ENCODE data around the gene TMEM168.
"Not testable (repeated sequence)": the region's sequence is repeated elsewhere in the genome, so short reads cannot be mapped to it uniquely, and the experiment has no call there.

TMEM168 gene

DNA sequence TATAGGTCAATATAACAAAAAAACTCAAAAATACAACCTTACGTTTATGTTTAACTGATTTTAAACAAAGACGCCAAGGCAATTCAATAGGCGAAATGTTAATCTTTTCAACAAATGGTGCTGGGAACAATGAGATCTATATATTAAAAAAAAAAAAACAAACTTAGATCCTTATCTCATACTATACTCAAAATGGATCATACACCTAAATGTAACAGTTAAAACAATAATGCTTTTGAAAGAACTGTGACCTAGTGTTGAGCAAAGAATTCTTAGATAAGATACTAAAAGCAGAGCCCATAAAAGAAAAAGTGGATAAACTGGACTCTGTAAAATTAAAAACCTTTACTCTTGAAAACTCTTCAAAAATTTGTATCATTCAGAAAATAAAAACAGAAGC, 8.6 kb downstream of the TMEM168 start:
- DNase-seq (ENCODE audit: low read depth): no peak

DNA sequence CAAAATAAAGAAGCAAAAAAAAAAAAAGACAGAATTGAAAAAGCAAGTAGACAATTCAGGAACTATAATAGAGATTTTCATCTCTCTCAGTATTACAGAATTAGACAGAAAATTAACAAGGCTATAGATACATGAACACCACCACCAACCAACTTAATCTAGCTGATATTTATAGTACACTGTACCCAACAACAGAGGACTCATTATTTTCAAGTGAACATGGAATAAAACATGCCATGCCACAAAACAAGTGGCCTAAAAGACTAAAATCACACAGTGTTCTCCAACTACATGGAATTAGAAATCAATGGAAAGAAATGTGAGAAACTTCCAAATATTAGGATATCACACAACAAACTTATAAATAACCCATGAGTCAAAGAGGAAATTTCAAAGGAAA, 9.1 kb downstream of the TMEM168 start:
- no peak for DNase-seq (ENCODE audit: low read depth)

DNA sequence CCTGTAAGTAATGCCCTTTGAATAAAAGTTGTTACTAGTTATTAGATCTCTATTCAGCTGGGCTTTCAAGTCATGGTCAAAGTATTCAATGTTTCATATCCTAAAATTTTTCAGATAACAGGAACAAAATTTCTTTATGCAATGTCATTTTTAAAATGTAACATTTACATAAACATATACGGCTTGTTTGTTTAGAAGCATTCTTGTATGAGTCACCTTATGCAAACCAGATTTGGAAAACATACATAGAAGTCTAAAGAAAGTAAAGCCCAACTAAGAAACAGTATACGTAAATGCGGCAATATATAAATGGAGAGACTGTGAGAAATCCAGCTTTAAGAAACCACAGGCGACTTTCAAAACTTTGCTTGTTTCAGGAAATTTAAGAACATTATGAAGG, 10.5 kb downstream of the TMEM168 start:
- DNase-seq (ENCODE audit: low read depth): no peak

DNA sequence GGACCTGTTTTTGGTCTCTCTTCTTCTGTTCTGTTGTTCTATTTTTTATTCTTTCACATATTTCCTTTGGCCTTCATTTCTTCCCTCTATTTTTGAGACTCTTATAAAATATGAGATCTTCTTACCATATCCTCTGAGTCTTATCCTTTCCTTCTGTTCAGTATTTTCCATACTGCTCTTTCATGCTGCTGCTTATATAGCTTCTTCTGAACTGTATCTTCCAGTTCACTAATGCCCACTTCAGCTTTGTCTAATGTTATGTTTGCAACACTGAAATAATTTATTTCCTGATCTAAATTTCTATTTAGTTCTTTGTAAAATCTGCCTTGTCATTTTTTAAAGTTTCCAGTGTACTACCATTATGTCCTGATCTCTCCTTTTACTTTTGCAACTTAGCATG, 12.8 kb downstream of the TMEM168 start:
- no peak for DNase-seq (ENCODE audit: low read depth)

DNA sequence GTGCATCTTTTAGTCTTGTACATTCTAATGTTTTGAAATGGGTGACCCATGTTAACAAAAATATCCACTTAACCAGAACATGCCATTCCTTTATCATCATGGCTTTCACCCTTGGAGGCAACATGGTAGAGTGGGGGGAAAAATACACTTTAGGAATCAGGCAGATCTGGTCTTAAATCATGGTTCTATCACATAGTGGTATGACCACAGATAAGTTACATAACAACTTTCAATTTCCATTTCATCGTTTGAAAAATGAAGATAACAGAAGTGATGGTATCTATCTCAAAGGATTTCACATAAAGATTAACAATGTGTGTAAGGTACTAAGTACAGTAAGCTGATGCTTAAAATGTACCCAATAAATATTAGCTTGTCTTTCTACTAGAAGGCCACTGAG, 19.0 kb downstream of the TMEM168 start:
- no peak for DNase-seq (ENCODE audit: low read depth)

DNA sequence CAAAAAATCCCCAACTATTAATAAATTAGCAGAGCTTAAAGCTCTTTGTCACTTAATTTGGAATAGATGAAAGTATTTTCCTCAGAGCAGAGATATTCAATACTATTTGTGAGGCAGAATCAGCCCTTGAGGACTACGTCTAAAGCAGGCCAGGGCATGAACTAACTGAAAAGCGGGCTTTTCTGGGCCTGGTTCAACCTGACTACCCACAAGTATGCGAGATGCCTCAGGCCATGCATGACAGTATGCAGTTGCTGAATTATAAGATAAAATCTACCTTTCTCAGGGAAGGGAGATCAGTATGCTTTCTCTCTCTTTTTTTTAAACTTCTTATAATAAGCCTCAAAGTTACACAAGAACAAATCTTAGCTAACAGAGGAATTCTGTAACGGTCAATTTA, 20.1 kb downstream of the TMEM168 start:
- no peak for DNase-seq (ENCODE audit: low read depth)

DNA sequence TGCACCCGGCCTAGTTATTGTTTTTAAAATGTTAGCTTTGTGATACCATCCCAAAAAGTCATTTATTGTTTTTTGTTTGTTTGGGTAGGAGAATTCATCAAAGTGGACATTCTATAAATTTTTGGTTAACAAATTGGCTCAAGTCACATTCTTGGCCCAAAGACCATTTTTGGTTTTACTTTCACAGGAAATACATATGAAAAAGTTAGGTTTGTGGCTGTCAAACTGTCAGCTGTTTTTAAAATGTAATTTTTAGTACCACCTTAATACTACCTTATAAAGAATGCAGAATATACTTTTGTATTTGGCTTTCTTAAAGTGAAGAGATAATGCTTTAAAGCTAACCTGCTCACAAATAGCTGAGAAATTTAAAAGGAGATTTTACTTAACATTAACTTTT, 25.1 kb downstream of the TMEM168 start:
- no peak for DNase-seq (ENCODE audit: low read depth)

DNA sequence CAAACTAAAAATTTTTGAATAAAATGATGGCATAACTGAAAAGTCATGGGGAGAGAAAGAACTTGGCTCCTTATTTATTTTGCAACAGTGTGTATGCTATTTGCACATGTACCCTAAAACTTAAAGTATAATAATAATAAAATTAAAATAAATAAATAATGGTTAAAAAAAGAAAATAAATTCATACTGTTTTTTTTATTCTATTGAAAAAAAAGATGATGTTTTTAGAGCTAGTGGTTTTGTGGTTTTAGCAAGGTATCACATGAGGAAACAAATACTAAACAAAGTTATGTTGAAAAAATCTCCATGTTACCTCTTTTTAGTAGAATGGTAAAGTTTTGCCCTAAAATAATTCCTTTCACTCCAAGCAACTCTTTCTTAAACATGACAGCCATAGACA, 26.2 kb downstream of the TMEM168 start:
- DNase-seq (ENCODE audit: low read depth): no peak

DNA sequence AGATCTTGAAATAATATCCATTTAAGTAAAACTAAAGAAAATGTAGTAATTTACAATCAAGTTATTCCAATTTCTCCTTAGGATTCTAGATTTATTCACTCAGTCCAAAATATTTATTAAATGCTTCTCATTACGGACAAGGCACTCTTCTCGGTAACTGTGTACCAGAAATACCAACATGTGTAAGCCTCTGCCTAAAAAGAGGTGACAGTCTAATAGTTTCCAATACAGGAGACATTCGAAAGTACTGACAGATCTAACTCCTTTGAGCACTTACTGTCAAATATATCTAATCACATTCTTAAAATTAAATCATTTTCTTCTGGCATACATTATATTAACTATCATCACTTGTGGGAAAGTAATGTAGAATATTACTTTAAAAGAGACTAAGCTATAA, 26.9 kb downstream of the TMEM168 start:
- DNase-seq (ENCODE audit: low read depth): no peak

DNA sequence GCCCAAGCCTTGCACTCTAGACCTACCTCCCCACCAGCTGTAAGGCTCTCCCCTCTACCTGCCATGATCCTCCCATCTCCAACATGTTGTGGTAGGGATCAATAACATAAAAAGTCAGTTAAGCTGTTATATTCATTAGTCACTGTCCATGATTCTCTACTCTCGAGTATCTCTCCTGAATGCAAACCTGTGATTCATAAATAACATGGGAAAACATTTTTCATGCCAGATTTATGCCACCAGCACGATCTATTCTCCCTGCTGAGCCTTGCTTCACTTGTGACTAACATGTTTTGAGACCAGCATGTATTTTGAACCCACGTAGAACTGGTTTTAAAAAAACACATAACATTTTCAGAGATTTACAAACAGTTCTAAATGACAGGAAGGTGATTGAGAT, 30.3 kb downstream of the TMEM168 start:
- DNase-seq (ENCODE audit: low read depth): no peak

DNA sequence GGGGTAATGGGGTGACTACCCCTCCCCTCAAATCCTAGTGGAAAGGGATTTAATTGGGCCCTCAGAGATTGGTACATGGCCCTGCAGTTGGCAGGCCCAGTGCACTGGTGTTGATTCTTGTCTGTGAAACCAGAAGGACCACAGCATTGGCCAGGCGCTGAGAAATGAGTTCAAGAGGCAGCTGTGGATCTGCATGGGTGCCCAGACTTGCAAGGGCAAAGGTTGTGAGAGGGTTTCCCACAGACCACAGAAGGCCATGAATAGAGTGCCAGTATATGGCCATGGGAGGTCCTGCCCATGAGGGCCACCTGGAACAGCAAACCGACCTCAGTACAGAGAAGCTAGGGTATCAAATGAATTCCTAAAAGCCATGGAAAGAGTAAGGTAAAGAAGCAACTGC, 32.9 kb downstream of the TMEM168 start:
- no peak for DNase-seq (ENCODE audit: low read depth)

DNA sequence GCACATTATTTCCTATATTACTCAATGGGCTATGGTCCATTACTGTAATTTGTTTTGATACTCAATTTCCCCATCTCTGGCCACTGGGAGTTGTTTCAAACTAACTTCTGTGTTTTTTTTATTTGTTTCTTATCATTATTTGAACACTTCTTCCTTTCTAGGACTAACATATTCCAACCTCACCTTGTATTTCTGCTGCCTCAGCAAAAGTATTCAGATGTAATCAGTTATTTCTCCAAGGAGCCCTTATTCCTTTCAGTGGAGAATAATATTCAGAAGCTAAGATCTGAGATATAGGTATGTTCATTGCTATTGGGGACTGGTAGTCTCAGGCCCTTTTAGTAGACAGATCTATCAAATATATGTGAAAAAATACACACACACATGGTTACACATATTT, 36.9 kb downstream of the TMEM168 start:
- DNase-seq (ENCODE audit: low read depth): no peak

DNA sequence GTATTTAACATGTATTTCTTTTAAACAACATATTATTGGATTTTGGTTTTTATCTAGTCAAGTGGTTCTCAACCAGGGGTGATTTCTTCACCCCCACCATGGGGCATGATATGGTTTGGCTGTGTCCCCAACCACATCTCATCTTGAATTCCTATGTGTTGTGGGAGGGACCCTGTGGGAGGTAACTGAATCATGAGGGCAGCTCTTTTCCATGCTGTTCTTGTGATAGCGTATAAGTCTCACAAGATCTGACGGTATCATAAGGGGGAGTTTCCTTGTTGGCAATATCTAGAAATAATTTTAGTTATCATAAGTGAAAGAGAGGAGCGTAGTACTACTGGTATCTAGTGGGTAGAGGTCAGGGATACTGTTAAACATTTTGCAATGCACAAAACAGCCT, 37.6 kb downstream of the TMEM168 start:
- no peak for DNase-seq (ENCODE audit: low read depth)

DNA sequence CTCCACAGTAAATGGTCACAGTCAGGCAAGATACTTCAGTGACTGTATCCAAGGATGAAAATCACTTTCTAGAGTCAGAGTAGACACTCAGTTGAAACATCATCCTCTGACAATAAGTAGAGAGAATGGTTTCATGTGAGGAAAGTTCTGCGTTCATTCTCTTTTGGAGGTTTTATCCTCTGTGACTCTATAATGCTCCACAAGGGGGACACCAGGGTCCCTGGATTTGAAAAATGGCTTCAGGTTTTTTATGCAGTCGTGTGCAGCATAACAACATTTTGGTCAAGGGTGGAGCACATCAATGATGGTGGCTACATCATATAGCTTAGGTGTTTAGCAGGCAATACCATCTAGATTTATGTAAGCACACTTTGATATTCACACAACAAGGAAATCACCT, 40.4 kb downstream of the TMEM168 start:
- DNase-seq (ENCODE audit: low read depth): no peak

DNA sequence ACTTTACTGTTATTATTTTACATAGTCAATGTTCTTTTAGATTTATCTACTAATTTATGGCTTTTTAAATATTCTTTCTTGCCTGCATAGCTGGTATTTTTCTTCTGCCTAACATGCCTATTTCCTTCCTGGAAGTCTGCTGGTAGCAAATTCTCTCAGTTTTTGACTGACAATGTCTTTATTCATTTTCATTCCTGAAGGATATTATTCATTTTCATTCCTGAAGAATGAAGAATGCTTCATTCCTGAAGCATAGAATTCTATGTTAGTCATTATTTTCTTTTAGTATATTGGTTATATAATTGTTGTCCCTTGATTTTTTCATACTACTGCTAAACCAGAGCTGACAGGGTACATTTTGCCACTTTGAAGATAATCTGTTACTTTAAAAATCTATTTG, 41.8 kb downstream of the TMEM168 start:
- DNase-seq (ENCODE audit: low read depth): no peak

DNA sequence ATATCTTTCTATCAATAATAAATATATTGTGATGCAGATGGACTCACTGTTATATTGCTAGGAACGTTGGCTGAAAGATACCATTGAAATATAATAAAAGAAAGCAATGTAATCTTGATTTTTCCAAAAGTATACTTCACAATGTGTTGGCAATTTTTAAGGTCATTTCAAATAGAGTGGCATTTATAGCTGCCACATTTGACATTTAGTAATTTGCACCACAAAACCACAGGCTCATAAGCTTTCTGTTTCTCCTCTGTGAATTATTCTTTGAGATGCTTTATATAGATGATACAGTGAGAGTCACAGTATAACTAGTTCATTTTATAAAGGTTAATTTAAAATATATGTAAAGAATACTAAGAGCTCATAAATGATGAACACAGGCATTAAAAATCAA, 44.6 kb downstream of the TMEM168 start:
- DNase-seq (ENCODE audit: low read depth): no peak

DNA sequence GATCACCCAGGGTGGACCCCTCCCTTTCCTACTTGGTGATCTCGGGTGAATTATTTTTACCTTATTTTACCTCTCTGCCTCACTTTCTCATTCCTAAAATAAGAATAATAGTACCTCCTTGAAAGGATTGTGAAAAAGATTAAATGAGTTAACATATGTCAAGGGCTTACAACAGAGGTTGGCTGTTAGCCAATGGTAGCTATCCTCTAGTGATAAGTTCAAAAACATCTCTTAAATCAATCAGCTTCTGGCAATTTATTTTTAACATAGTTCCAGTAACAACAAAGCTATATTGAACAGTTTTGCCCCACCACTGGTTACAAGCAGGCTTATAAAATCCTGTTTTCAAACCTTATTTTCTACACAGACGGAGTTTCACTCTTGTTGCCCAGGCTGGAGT, 45.4 kb downstream of the TMEM168 start:
- no peak for DNase-seq (ENCODE audit: low read depth)

DNA sequence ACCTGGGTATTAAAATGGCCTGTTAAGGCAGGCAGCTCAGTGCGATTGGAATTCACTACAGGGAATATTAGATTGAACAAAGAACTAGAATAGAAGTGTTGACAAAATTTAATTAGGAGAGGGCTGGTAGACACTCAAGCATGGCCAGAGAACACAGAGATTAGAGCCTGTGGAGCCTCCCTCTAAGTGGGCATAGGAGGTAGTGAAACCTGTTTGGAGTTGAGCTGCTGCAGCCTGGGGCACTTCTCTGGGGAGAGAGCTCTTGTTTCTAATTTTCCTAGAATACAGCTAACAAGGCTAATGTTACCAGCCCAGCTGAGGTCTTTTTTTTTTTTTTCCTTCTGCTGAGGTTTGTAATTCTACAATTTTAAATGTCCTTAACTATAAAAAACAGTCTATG, 46.4 kb downstream of the TMEM168 start:
- DNase-seq (ENCODE audit: low read depth): no peak

DNA sequence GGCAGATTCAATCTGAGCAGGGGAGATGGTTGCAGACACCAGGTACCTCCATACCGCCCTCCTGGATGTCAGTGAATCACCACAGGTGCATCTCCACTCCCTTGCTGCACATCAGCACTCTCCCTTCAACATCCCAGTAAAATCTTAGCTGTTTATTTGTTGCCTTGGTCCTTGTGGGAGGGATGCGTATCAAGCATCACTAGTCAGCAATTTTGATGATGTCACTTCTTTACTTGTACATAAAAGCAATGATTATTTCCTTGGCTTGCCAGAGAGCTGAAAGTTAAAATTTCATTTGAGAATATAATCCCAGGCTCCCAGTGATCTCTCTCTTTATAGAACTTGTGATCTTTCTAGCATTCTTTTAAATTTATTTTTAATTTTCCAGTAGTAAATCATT, 49.5 kb downstream of the TMEM168 start:
- no peak for DNase-seq (ENCODE audit: low read depth)

DNA sequence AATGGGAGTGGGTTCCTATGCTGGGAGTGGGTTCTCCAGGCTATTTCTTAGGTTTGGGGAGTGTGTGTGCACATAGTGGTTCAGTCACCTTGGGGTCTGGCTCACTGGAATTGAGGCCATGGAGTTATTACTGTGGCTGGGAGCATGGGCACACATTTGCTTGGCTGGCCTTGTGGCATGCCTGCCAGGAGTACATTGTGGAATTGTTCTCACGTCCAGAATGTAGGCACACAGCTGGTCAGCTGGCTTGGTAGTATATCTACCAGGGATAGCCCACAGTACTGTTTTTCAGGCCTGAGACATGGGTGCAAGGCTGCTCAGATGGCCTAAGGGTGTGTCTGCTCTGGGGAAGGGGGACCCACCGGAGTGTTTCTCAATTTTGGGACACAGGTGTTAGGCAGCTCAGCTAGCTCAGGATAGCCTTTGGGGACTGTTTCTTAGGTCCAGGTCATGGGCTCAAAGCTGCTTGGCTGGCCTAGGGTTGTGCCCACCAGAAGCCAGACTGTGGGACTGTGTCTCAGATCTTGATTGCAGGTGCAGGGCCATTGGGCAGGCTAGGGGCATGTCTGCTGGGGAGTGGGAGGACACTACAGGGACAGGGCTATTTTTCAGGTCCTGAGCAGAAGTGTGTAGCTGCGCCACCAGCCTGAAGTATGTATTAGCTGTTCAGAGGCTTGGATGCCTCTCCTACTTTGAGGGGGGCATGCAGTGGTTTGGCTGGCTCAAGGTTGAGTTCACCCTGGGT, 50.6 kb downstream of the TMEM168 start:
- no peak for DNase-seq (ENCODE audit: low read depth)

DNA sequence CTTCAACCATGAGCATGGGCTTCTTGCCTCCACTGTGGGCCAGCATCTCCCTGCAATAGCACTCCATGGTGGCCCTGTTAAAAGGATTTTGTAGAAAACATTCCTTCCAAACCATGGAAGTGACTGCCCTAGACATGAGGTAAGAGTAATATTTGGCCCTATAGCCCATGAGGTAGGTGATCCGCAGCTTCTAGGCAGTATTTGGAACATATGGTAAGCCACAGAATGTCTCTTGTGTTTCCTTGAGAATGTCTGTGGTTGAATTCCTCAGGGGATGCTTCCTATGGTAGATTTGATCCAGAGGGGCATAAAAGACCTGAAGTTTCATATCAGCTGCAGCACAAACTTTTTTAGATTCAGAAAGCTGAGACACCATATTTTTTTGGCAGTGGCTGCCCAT, 54.9 kb downstream of the TMEM168 start:
- DNase-seq (ENCODE audit: low read depth): no peak

DNA sequence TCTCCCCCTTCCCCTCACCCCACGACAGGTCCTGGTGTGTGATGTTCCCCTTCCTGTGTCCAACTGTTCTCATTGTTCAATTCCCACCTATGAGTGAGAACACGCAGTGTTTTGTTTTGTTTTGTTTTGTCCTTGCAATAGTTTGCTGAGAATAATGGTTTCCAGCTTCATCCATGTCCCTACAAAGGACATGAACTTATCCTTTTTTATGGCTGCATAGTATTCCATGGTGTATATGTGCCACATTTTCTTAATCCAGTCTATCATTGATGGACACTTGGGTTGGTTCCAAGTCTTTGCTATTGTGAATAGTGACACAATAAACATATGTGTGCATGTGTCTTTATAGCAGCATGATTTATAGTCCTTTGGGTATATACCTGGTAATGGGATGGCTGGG, 58.9 kb downstream of the TMEM168 start:
- DNase-seq (ENCODE audit: low read depth): not testable (repeated sequence)

DNA sequence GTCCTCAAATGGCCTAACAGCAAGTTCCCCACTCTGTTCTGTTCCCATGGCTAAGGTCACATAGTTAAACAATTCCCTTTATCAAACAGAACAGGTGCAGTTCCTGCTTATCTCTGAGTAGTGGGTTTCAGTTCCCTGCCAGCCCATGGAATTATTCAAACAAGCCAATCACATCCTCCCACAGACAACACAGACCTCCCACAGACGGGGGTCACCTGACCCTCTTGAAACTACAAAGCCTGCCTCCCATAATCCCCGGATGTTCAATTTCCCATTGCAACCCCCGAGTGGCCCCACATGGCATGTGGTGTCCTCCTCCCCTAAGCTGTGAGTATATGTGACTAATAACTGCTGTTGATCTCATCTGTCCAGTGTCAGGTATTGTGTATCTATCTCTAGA, 64.1 kb downstream of the TMEM168 start:
- DNase-seq (ENCODE audit: low read depth): no peak

DNA sequence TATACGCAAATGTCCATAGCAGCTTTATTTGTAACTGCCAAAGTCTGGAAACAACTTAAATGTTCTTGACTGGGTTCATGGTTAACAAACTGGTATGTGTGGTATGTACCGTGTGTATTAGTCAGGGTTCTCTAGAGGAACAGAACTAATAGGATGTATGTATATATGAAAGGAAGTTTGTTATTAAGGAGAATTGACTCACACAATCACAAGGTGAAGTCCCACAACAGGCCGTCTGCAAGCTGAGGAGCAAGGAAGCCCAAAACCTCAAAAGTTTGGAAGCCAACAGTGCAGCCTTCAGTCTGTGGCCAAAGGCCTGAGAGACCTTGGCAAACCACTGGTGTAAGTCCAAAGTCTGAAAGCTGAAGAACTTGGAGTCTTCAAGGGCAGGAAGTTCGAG, 66.8 kb downstream of the TMEM168 start:
- no peak for DNase-seq (ENCODE audit: low read depth)

DNA sequence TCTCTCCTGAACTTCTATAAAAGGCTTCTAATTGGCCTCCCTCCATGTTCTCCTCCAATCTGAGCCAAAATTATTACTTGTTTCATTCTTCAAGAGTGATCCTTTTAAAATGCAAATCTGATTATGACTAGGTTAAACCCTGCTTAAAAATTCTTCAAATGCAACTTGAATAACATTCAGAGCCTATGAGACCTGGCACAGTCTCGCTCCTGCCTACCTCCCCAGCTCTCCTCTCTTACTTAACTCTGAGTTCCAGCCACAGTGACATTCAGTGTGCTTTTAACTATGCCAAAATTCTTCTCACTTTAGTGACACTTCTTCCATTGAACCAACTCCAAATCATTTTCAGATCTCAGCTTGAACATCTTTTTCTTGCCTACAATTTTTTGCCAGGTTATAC, 68.8 kb downstream of the TMEM168 start:
- no peak for DNase-seq (ENCODE audit: low read depth)
